Measurements from ENCODE around the gene MYH11. TPM values are rescaled to one million over a fixed set of nuclear protein-coding genes. Genes with fewer than 3 reads are reported as not detected.

MYH11 gene
- total RNA-seq, 6 donors from 2014 or later, result 33.6 to 224 (median 87.4) TPM

DNA sequence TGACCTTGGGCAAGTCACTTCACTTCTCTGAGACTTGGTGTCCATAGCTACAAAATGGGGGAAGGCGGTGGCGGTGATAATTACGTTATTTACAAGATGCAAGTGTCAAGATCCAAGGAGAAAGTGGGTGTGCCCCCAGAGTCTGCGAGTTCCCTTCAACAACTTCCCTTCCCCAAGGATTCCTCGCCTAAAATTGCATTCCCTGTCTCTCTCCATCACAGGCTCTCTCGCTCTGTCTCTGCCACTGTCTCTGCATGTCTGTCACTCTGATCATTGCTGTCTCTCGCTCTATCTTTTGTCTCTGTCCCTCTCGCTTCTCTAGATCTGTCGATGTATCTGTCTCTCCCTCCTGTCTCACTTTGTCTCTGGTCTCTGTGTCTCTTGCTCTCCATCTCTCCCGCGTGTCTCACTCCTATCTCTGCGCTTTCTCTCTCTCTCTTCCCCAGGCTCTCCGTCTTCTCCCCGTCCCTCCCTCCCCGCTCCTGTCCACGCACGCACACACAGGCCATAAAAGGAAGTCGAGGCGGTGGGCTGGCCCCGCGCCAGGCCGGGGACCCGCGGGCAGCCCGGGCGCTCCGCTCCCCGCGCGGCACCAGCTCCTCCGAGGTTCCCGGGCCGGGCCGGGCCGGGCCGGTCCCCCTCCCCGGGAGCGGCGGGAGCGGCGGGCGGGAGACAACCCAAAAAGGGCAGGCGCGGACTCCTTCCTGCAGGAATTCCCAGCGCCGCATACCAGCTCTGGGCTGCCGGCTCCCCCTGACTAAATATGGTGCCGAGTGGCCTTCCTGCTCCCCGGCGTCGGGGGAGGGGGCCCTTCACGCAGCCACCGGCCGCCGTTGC lies 1.1 kb upstream of the MYH11 start:
- TF ChIP-seq POLR2AphosphoS5 (IDR thresholded peaks at IDR 0.05) (no peak), POLR2A (IDR thresholded peaks at IDR 0.05) (no peak), EP300 (IDR thresholded peaks at IDR 0.05) (no peak)
- TF ChIP-seq, protein P1, sequence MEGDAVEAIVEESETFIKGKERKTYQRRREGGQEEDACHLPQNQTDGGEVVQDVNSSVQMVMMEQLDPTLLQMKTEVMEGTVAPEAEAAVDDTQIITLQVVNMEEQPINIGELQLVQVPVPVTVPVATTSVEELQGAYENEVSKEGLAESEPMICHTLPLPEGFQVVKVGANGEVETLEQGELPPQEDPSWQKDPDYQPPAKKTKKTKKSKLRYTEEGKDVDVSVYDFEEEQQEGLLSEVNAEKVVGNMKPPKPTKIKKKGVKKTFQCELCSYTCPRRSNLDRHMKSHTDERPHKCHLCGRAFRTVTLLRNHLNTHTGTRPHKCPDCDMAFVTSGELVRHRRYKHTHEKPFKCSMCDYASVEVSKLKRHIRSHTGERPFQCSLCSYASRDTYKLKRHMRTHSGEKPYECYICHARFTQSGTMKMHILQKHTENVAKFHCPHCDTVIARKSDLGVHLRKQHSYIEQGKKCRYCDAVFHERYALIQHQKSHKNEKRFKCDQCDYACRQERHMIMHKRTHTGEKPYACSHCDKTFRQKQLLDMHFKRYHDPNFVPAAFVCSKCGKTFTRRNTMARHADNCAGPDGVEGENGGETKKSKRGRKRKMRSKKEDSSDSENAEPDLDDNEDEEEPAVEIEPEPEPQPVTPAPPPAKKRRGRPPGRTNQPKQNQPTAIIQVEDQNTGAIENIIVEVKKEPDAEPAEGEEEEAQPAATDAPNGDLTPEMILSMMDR (IDR thresholded peaks at IDR 0.05), result no peak
- H3K27me3 ChIP-seq, result peaks cover 0 to 19% (median 9%) of the 10 kb centered on the region in 4 donors
- 1 to 2% methylated on average over 19 to 37 of the region's 55 CpGs for WGBS, 2 donors
- peaks cover 17 to 28% (median 19%) of the 10 kb centered on the region in 4 donors for H3K4me1 ChIP-seq
- ATAC-seq (ENCODE audit: low FRiP score in 2 of 2) (peak in 1 of 2 donors; percentile 63), DNase-seq (peak in 1 of 2 donors; percentile 90)
- peak overlapping the region in 3 of 4 donors; percentile 52 to 67 (median 62) for H3K27ac ChIP-seq
- H3K36me3 ChIP-seq, result no peaks in the 10 kb centered on the region
- H3K4me3 ChIP-seq, result peak overlapping the region in 3 of 4 donors; percentile 46 to 50 (median 49)
- no peaks in the 10 kb centered on the region for H3K9me3 ChIP-seq

DNA sequence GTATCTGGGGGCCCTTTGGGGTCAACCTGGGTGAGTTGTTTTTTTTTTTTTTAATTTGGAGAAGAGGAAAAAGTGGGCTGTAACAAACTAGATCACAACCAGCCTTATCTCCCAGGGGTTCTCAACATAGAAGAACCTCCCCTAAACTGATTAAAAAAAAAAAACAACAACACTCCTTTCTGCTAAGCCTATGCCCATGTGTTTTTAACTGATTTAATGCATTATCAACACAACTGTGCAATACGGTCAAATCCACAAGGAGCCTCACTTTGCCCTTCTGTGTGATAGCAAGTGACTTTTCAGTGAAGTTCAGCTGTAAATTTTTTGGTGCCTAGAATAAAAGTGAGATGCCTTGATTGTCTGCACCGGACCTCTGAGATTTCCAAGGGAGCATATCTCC lies 646 bp downstream of the MYH11 start:
- peaks cover 17 to 28% (median 19%) of the 10 kb centered on the region in 4 donors for H3K4me1 ChIP-seq
- WGBS, 2 donors, result 42 to 44% methylated on average over 2 of the region's 2 CpGs
- H3K27me3 ChIP-seq, result peaks cover 0 to 19% (median 9%) of the 10 kb centered on the region in 4 donors
- no peaks in the 10 kb centered on the region for H3K9me3 ChIP-seq
- H3K27ac ChIP-seq, result no peak overlapping the region
- no peak for TF ChIP-seq POLR2A (IDR thresholded peaks at IDR 0.05)
- no peak for TF ChIP-seq POLR2AphosphoS5 (IDR thresholded peaks at IDR 0.05)
- TF ChIP-seq, protein P1 (IDR thresholded peaks at IDR 0.05), result no peak
- no peak for TF ChIP-seq EP300 (IDR thresholded peaks at IDR 0.05)
- no peak for ATAC-seq (ENCODE audit: low FRiP score in 2 of 2)
- DNase-seq, result no peak
- peak overlapping the region in 3 of 4 donors; percentile 46 to 50 (median 49) for H3K4me3 ChIP-seq
- H3K36me3 ChIP-seq, result no peaks in the 10 kb centered on the region

DNA sequence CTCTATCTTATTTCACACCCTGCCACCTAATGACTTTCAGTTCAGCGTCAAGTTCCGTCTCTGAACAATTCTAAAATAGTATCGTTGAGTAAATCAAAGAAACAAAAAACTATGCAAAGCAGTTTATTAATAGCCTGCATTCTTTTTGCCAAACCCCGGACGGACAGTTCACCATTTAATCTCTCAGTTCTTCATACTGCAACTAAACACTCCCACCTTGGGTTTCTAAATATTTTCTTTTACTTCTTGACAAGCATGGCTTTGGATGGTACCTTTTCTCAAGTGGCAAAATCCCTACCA lies 1.2 kb downstream of the MYH11 start:
- Histone ChIP-seq H3K36me3 (no peaks in the 10 kb centered on the region), H3K4me1 (peaks cover 17 to 28% (median 19%) of the 10 kb centered on the region in 4 donors), H3K27me3 (peaks cover 0 to 19% (median 9%) of the 10 kb centered on the region in 4 donors), H3K9me3 (no peaks in the 10 kb centered on the region), H3K27ac (no peak overlapping the region), H3K4me3 (peak overlapping the region in 3 of 4 donors; percentile 46 to 50 (median 49))
- ATAC-seq (ENCODE audit: low FRiP score in 2 of 2) (no peak), DNase-seq (no peak)
- TF ChIP-seq POLR2AphosphoS5 (IDR thresholded peaks at IDR 0.05), result no peak
- no peak for TF ChIP-seq EP300 (IDR thresholded peaks at IDR 0.05)
- no peak for TF ChIP-seq POLR2A (IDR thresholded peaks at IDR 0.05)
- TF ChIP-seq, protein P1 (IDR thresholded peaks at IDR 0.05), result no peak
- WGBS, 2 donors, result 24 to 29% methylated on average over 5 of the region's 5 CpGs

DNA sequence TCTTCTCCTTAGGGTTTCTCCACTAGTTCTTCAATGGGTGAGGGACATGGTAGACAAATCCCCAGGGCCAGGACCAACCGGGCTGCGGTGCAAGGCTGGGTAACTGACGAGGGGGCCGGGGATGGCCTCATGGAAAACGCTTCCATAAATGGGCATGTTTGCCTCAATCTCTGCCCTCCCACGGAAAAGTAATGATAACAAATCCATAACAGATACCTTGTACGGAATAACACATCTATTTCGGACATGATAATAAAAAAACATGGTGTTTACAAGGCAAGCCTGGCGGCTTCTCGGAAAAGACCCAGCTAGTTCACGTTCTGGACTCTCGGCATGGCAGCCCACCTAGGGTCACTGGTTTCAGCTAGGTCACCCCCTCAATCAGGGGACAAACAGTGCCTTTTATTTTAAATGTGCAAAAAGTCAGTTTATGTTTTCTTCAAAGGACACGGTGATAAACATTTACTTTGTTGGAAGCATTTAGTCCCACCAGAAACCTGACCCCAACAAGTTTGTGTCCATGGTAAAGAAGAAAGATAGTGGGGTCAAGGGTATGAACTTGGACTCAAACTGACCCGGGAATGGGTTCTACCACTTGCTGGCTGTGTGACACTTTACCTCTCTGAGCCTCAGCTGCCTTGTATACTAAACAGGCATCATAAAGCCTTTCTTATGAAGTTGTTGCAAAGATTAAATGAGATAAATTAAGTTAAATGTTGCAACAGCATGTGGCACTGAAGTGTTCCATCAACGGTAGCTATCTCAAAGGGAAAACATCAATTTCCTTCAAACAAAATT lies 1.7 kb downstream of the MYH11 start:
- TF ChIP-seq POLR2AphosphoS5 (IDR thresholded peaks at IDR 0.05), result no peak
- no peak for TF ChIP-seq EP300 (IDR thresholded peaks at IDR 0.05)
- TF ChIP-seq, protein P1 (IDR thresholded peaks at IDR 0.05), result no peak
- no peak for TF ChIP-seq POLR2A (IDR thresholded peaks at IDR 0.05)
- peaks cover 0 to 19% (median 9%) of the 10 kb centered on the region in 4 donors for H3K27me3 ChIP-seq
- no peak for ATAC-seq (ENCODE audit: low FRiP score in 2 of 2)
- H3K36me3 ChIP-seq, result no peaks in the 10 kb centered on the region
- peaks cover 17 to 28% (median 19%) of the 10 kb centered on the region in 4 donors for H3K4me1 ChIP-seq
- peak overlapping the region in 2 of 4 donors; percentile 7 to 11 for H3K27ac ChIP-seq
- 59 to 63% methylated on average over 15 of the region's 15 CpGs for WGBS, 2 donors
- peak in 1 of 2 donors; percentile 13 for DNase-seq
- H3K4me3 ChIP-seq, result peak overlapping the region in 3 of 4 donors; percentile 46 to 50 (median 49)
- no peaks in the 10 kb centered on the region for H3K9me3 ChIP-seq
